NCI-H2227 (cell line): ENCODE measurements around the gene ZBTB44.

Source experiments
- DNase-seq: peaks from one replicate; lab custom pipeline; 2025; ENCODE audit not compliant: unreplicated experiment; lab: John Stamatoyannopoulos, UW

Gene ZBTB44

GRCh38 chr11:130216221-130216550, 98.5 kb downstream of the ZBTB44 start:
- DNase-seq = no peak

GRCh38 chr11:130215531-130216220, 99.0 kb downstream of the ZBTB44 start:
- DNase-seq = no peak

- no peak for DNase-seq
Observed at GRCh38 chr11:130214861-130215530, 99.7 kb downstream of the ZBTB44 start.

GRCh38 chr11:130213979-130214281, 100.8 kb downstream of the ZBTB44 start:
- DNase-seq = no peak

- DNase-seq = peak; percentile 66
Observed at GRCh38 chr11:130213143-130213978, 101.4 kb downstream of the ZBTB44 start.

GRCh38 chr11:130212431-130212961, 102.2 kb downstream of the ZBTB44 start:
- no peak for DNase-seq

GRCh38 chr11:130211781-130212401, 102.8 kb downstream of the ZBTB44 start:
- no peak for DNase-seq

- DNase-seq = no peak
Observed at GRCh38 chr11:130211144-130211543, 103.6 kb downstream of the ZBTB44 start.

GRCh38 chr11:130209954-130210854, 104.5 kb downstream of the ZBTB44 start:
- DNase-seq = no peak

GRCh38 chr11:130209128-130209932, 105.4 kb downstream of the ZBTB44 start:
- DNase-seq = no peak

GRCh38 chr11:130208241-130209127, 106.2 kb downstream of the ZBTB44 start:
- no peak for DNase-seq

- DNase-seq = no peak
Observed at GRCh38 chr11:130206141-130206540, 108.6 kb downstream of the ZBTB44 start.

- no peak for DNase-seq
Observed at GRCh38 chr11:130204703-130205095, 110.0 kb downstream of the ZBTB44 start.

- no peak for DNase-seq
Observed at GRCh38 chr11:130203766-130204702, 110.7 kb downstream of the ZBTB44 start.

- no peak for DNase-seq
Observed at GRCh38 chr11:130202818-130203689, 111.7 kb downstream of the ZBTB44 start.

- no peak for DNase-seq
Observed at GRCh38 chr11:130202009-130202817, 112.5 kb downstream of the ZBTB44 start.
